ENCODE measurements around the gene SPEM2.

The SPEM2 gene

DNA sequence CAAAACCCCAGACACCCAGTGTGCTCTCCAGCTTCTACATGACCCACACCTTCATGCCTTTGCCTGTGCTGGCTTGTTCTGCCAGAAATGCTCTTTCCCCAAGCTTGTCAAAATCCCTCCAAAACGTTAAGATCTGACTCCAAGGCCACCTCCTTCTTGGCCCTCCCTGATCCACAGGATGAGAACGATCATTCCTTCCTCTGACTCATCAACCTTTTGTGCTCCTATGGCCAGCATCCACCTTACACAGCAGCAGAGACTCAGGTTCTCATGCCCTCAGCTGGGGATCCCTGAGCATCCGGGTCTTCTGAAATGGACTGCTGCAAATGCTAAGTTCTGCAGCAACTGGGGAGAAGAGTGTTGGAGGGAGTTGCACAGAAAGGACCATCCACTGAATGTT, 51.1 kb downstream of the SPEM2 start:
- no peak overlapping the region for H3K4me3 ChIP-seq (ENCODE audit: low read length)
- H3K9ac ChIP-seq (ENCODE audit: low read length), result no peak overlapping the region
- H3K4me1 ChIP-seq (ENCODE audit: control insufficient read depth, insufficient read depth, low read length), result peaks cover 43% of the 10 kb centered on the region
- H3K27me3 ChIP-seq (ENCODE audit: control insufficient read depth, insufficient read depth, low read length), result no peaks in the 10 kb centered on the region
- no peaks in the 10 kb centered on the region for H3K36me3 ChIP-seq (ENCODE audit: control insufficient read depth, insufficient read depth, low read length)
- no peaks in the 10 kb centered on the region for H3K9me3 ChIP-seq (ENCODE audit: control insufficient read depth, low read length)

DNA sequence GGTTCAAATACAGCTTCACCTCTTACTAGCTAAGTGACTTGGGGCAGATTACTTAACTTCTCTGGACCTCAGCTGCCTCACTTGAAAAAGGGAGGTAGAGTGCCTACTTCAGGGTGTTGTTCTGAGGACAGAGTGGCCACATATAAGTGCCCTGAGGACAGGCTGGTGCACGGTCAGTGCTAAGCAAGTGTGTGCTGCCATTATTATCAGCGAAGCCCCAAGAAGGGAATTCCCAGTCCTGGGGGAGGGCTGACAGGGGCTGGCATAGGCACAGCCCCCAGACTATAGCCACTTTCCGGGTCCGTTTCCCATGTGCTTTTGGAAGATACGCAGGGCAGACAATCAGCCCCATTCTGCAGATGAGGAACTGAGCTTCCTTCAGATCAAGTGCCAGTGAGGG, 51.5 kb downstream of the SPEM2 start:
- H3K27me3 ChIP-seq (ENCODE audit: control insufficient read depth, insufficient read depth, low read length), result no peaks in the 10 kb centered on the region
- no peaks in the 10 kb centered on the region for H3K36me3 ChIP-seq (ENCODE audit: control insufficient read depth, insufficient read depth, low read length)
- peaks cover 43% of the 10 kb centered on the region for H3K4me1 ChIP-seq (ENCODE audit: control insufficient read depth, insufficient read depth, low read length)
- peak overlapping the region; percentile 93 for H3K9ac ChIP-seq (ENCODE audit: low read length)
- H3K9me3 ChIP-seq (ENCODE audit: control insufficient read depth, low read length), result no peaks in the 10 kb centered on the region
- no peak overlapping the region for H3K4me3 ChIP-seq (ENCODE audit: low read length)
